DMS 273 (cell line): ENCODE data around the gene PEX11A.
A peak's percentile ranks its signal among the peaks of the same experiment; 100 is the strongest.

Source experiments
- DNase-seq: peaks from one replicate; lab custom pipeline; 2025; ENCODE audit not compliant: unreplicated experiment; lab: John Stamatoyannopoulos, UW

Gene PEX11A

DNA sequence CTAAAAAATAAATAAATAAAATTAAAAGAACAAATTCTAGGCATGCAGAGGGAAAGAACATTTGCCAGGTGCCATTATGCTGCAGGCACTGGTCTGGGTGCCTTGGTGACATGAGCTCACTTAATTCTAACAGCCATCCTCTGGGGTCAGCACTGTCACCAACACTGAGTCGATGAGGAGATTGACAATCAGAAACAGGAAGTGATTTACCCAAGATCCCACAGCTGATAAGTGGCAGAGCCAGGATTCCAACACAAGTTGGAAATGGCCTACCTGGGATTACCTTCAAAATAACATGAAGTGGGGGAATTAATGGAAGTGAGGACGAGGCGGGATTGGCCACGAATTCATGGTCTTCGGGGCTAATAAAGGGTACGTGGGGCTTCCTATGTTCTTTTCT, 14.9 kb downstream of the PEX11A start:
- DNase-seq, result no peak

- no peak for DNase-seq
These were observed 16.0 kb downstream of the PEX11A start for GRCh38 chr15:89674526-89674925.

GRCh38 chr15:89673165-89673512, 17.4 kb downstream of the PEX11A start:
- peak; percentile 44 for DNase-seq

- peak; percentile 9 for DNase-seq
These were observed 18.1 kb downstream of the PEX11A start for GRCh38 chr15:89672221-89673164.

DNA sequence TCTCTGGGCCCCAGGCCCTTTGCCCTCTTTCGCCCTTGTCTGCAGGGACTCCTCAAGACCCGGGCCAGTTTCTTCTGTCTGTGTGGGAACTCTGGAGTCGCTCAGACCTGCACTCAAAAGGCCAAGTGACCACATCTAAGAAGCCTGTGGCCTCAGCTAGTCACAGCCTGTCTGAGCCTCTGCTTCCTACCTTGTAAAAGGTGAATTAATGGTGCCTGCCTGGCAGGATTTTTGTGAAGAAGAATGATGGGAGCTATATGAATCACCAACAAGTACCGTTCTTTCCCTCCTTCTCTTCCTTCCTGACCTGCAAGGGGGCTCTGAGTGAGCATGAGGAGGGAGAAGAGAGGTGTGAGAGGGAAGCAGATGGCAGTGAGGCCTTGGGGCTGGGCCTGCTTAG, 18.9 kb downstream of the PEX11A start:
- DNase-seq, result no peak

- DNase-seq, result no peak
These were observed 19.5 kb downstream of the PEX11A start for GRCh38 chr15:89670971-89671560.

GRCh38 chr15:89669941-89670340, 20.6 kb downstream of the PEX11A start:
- no peak for DNase-seq

GRCh38 chr15:89669309-89669865, 21.2 kb downstream of the PEX11A start:
- DNase-seq, result no peak

DNA sequence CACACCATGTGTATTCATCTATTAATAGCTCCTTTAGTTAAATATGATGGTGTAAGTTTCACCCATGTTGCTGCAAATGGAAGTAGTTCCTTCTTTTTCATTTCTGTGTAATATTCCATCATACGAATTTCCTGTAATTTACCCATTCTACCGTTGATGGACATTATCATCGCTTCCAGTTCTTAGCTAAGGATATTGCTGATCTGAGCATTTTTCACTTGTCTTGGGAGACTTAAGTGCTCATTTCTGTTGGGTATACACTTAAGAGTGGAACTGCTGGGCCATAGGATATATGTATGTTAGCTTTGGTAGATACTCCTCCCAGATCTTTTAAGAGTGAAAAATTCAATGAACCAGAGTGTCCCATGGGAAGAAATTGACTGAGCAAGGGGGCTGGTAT, 22.4 kb downstream of the PEX11A start:
- no peak for DNase-seq

DNA sequence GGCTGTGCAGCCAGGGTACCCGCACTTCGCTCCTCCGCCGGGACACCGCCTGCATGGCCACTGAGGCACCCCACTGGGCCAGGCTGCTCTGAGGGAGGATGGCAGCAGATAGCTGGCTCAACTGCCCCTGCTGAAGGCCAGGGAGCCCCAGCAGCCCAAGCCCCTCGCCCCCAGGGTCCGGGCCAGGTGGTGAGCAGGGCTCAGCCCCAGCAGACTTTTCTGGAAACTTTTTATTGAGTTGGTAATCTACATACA, 22.9 kb downstream of the PEX11A start:
- DNase-seq, result no peak

- DNase-seq, result no peak
These were observed 23.5 kb downstream of the PEX11A start for GRCh38 chr15:89666858-89667705.

GRCh38 chr15:89666184-89666857, 24.2 kb downstream of the PEX11A start:
- DNase-seq, result no peak

DNA sequence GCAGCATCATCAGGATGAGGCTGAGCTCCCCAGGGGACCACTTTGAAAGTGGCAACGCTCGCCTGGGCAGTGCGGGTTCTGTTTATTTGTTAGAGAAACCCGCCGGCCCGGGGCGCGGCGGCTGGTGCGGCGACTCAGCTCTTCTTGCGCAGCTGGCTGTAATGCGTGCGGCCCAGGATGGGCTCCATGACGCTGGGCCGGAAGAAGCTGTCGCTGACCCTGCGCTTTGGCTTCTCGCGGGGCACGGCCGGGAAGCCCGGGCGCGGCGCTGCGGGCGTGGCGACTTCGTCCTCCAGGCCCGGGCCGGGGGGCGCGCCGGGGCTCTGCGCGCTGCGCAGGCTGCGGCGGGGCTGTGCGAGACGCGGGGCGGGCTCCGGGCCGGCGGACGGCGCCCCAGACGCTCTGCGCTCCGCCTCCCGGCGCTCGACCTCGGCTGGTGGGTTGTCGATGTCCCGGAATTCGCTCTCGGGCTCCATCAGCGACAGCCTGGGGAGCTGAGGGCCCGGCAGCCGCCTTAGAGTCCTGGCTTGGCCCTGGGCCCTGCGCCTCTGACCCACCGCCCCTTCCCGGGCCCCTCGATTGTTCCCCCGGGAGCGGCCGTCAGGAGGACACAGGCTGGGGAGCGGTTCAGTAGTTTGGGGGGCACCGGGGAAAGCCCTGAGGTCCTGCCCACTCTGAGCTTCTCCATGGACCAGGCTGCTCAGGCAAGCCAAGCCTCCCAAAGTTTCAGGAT, 24.9 kb downstream of the PEX11A start:
- DNase-seq, result peak; percentile 69

- DNase-seq, result peak; percentile 12
These were observed 25.9 kb downstream of the PEX11A start for GRCh38 chr15:89664441-89665350.

DNA sequence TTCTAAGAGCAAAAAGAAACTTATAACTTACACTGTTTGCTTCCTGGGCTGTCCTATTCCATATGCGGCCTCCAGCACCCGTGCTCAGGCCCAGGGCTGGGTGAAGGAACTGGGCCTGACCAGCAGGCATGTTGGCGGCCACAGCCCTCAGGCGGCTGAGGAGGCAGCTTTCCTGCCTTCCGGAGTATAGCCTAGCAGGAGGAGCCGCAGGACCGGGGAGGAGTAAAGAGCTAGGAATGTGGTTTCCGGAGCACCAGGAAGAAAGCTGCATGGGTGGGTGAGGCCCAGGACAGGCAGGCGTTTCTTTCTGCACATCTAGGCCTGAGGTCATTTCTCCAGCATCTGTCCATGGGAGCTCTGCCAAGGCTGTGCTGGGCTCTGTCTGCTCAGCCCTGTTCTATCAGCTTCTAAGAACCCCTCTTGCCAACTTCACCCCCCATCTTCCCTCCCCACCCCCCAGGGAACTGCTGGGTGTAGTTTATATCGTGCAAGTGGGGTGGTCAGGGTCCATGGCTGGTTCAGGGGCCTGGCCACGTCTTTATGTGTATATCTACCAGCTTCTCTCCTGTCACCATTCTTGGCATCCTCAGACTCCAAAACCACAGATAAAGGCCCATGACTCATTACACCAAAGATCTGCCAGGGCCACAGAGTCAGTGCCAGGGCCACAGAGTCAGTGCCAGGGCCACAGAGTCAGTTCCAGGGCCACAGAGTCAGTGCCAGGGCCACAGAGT, 27.5 kb downstream of the PEX11A start:
- peak; percentile 78 for DNase-seq

DNA sequence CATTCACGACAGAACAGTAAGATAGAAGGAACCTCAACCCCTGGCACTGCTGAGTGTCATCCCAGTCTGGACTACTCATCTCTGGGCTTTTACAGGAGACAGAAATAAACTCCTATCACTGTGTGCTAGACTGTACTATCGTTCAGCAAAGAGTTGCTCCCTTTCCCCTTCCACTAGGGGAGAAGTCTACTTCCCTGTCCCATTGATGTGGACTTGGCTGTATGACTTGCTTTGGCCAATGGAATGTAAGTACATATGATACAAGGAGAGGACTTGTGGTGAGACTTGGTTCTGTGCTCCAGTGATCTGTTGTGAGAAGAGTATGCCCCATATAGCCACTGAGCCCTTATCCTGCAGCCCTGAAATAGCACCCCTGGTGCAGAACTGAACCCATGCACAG, 30.0 kb downstream of the PEX11A start:
- DNase-seq, result no peak

DNA sequence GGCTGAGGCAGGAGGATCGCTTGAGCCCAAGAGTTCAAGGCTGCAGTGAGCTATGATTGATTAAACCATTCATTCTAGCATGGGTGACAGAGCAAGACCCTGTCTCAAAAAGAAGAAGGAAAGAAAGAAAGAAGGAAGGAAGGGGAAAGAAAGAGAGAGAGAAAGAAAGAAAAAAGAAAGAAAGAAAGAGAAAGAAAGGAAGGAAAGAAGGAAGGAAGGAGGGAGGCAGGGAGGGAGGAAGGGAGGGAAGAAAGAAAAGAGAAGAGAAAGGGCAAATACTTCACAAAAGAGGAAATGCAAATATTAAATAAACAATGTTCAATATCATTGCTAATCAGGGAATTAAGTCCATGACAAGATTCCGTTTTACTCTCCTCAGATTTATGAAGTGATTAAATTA, 31.3 kb downstream of the PEX11A start:
- no peak for DNase-seq

DNA sequence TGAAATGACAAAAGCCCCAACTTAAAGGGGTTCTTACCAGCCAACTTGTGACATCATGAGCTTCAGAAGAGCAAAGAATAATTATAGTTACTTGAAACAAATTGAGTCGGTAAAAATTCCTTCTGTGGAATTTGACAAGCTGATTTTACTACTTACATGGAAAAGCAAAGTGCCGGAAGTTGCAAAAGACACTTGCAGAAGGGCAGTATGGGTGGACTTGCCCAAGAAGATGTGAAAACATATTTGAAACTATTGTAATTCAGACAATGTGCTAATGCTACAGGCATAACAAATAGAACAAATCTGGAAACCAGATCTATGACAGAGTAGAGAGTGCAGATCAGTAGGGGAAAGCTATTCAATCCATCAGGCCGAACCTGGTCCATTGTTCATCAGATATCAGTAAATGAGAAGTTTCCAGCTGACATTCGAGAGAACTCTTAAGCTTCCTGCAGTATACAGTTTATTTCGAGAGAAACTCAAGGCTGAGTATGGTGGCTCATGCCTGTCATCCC, 32.8 kb downstream of the PEX11A start:
- DNase-seq, result no peak
